Hypothalamus (tissue), 51 donors: ENCODE results near the gene GGA1.
A peak's percentile ranks its signal among the peaks of the same experiment; 100 is the strongest.

Source experiments
- DNase-seq, 51 donors: peaks; one replicate each; lab custom pipeline; 2025; lab: John Stamatoyannopoulos, UW

GGA1 gene

GRCh38 chr22:37664249-37665101 is 55.8 kb downstream of the GGA1 start:
- peak in 38 of 51 donors; percentile 14 to 88 (median 63) for DNase-seq

DNA sequence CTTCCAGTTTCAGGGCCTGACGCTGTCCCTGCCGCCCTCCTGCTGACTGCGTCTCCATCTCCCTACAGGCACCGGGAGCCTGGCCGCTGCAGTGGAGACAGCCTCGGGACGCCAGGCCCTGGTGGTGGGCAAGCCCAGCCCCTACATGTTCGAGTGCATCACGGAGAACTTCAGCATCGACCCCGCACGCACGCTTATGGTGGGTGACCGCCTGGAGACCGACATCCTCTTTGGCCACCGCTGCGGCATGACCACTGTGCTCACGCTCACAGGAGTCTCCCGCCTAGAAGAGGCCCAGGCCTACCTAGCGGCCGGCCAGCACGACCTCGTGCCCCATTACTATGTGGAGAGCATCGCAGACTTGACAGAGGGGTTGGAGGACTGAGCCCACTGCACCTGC is 56.9 kb downstream of the GGA1 start:
- no peak for DNase-seq

GRCh38 chr22:37669586-37669985 is 61.0 kb downstream of the GGA1 start:
- no peak for DNase-seq

DNA sequence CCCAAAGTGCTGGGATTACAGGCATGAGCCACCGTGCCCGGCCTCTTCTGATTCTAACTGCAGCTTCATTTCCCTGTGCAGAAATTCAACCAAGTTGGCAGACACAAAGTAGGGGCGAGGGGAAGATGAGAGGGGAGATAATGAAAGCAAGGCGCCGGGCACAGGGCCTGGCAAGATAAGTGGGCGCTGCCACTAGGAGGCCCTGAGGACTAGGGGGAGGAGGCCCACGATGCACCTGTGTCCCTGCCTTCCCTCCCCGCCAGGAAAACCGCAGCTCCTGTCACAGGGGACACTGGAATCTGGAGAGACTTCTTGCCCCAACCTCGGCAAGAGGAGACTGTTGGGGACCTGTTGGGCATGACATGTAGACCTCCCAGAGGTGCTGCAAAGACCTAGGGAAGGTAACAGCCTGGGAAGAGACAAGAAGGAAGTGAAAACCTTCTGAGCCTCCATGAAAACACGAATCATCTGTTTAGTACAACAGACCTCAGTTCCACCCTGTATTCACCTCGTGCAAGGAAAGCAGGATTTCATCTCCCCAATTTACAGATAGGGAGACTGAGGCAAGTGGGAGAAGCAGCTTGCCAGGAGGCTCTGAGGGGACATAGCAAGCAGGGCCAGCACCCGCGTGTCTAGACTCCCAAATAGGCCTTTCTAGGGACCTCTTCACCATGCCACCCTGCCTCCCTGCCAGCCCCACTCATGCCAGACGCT is 63.7 kb downstream of the GGA1 start:
- no peak for DNase-seq

DNA sequence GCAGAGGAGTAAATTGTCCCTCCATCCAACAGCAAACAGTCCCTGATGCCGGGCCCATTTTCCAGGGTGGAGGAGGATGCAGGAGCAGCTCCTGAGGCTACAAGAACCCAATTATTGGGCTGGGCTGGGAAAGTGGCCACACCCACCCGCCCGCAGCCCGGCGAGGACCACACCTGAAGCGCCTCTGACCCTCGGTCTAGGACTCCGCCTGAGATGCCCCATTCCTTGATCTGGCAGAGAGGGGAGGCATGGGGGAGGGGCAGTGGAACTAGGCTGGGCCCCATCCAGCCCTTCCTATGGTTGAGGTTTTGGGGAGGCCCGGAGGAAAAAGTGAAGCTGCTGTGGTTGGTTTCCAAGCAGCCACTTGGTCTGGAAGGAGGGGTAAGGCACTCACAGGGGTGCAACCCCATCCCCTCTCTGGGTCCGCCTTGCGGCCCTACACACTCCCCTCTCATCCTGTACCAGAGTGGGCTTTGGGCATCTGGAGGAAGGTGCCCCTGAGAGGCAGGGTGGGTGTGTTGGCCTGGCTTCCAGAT is 64.4 kb downstream of the GGA1 start:
- DNase-seq: no peak

DNA sequence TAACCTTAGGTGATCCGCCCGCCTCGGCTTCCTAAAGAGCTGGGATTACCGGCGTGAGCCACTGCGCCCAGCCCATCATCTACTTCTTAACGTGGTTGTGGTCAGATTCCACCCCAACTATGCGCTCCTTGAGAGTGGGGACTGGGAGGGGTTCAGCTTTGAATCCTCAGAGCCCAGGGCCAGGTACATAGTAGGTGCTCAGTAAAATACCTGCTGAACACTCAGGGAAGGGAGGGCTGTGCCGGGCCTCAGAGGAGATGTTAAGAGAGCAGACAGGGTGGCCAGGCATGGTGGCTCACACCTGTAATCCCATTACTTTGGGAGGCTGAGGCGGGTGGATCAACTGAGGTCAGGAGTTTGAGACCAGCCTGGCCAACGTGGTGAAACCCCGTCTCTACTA is 65.6 kb downstream of the GGA1 start:
- DNase-seq: no peak

DNA sequence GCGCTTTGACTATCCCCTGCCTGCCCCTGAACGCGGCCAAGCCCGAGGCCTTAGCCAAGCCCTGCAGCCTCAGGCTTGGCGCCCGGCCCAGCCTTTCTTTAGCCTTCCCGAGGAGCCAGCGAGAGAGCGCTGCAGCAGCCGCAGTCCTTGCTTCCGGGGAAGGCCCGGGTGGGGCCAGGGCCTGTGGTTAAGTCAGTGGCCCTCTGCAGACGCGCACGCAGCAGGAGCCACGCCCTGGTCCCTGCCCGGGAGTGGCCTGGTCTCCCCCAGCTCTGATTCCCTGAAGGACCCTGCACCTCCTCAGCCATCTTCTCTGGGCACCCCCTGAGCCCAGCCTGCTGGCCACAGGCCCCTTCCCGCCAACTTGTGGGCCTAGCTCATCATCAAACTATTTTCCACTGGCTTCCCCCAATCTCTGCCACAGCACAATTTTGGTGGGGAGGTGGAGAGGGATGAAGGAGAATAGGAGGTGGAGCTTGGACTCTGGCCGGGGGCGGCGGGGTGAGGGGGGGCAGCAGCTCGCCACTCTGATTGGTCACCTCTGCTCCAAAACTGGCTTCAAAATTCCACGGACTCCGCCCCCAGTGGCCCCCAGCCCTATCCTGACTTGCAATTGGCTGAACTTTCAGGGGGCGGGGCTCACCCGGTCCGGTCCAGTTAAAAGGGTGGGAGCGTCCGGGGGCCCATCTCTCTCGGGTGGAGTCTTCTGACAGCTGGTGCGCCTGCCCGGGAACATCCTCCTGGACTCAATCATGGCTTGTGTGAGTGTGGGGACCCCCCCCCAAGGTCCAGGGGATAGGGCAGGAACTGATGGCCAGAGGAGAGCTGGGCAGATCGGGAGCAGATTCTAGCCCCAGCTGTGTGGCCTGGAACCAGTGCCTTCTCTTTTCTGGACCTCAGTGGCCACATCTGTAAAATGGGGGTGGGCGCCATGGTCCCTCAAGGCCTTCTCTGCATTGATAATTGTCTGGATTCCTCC is 66.6 kb downstream of the GGA1 start, which contains the start of gene LGALS1:
Gene LGALS1 (plus strand): TSS at position 686 of the 979 bp plus-strand sequence. CDS start 67 bp downstream, at position 753.
- peak in 48 of 51 donors; percentile 31 to 90 (median 76) for DNase-seq

GRCh38 chr22:37675930-37676735 is 67.5 kb downstream of the GGA1 start:
- peak in 22 of 51 donors; percentile 10 to 60 (median 32) for DNase-seq

DNA sequence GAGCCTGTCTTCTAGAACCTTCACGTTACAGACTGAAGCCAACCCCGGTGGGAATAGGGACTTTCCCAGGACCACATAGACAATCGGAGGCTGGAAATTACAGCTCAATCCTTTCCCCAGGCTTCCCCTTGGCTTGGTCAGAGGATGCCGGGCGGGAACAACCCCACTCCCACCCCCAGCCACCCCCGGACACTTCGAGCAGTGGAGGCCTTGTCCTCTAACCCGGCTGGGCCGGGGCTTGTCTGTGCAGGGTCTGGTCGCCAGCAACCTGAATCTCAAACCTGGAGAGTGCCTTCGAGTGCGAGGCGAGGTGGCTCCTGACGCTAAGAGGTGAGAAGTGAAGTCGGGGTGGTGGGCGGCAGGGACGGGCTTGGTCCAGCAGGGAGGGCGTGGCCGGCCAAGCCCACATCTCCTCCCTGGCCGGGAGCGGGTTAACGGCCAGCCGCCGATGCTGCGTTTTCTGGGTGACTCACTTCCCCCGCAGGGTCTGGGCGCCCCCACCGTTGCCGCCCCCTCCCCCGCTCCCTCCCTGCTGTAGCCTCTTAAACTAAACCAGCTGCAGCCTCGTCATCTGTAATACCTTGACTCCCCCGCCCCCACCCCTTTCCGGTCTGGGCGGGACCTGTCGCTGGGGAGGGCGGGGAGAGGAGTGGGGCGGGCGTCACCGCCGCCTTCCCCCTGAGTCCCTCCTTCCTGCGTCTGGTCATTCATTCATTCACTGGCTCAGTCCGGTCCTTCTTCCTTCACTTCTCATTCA is 68.3 kb downstream of the GGA1 start:
- peak in 32 of 51 donors; percentile 25 to 77 (median 37) for DNase-seq

DNA sequence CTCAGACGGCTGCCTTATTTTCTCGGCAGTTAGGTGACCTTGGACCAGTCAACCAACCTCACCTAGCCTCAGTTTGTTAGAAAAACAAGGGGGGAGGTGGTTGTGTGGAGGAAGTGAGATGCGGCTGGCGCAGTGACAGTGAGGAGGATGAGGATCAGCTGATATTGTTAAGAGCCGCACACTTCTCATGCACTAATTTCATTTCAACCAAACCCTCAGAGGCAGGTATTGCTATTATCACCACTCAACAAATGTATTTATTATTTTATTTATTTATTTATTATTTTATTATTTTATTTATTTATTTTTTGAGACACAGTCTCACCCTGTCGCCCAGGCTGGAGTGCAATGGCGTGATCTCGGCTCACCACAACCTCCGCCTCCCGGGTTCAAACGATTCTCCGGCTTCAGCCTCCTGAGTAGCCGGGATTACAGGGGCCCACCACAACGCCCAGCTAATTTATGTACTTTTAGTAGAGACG is 68.9 kb downstream of the GGA1 start:
- no peak for DNase-seq

- DNase-seq: no peak
These were observed 69.7 kb downstream of the GGA1 start for GRCh38 chr22:37678372-37678771.

GRCh38 chr22:37679670-37680069 is 71.0 kb downstream of the GGA1 start:
- no peak for DNase-seq

- no peak for DNase-seq
These were observed 71.7 kb downstream of the GGA1 start for GRCh38 chr22:37680191-37680851.

DNA sequence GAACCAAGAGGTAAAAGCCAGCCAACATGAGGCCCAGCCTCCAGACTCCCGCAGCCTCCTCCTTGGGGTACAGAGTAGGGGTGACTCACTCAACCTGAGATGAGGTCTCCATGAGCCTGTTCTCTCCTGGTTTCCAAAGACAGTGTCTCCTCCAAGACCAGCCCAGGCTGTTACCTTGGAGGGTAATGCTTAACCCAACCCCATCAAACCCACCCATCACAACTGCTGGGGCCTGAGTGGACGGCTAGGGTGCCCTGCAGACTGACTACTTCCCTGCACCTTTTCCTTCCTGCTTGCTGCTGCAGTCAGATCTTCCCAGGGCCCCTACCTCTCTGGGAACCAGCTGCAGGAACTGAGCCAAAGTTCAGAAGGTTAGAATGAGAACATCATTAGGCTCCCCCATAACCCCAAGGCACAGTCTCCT is 72.4 kb downstream of the GGA1 start:
- no peak for DNase-seq

DNA sequence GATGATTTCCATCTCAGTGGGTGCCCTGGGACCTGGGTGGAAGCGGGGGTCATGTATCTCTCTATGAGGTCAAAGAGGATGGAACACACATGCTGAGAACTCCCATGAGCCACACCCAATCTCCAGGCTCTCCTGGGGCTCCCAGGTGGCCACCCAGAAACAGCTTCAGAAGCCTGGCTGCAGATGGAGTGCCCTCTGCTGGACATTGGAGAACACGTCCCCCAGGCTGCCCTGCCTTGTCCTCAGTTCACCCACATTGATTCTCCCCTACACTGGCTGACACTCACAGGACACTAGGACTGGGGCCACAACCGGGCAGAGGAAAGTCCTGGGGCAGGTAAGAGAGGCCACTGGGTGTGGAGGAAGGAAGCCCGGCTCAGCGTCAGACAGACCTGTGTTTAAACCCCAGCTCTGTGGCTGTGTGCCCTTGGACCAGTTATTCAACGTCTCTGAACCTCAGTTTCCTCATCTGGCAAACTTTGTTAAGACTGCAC is 73.0 kb downstream of the GGA1 start:
- peak in 34 of 51 donors; percentile 12 to 66 (median 44) for DNase-seq
